Liver (tissue), 9 donors: ENCODE measurements around the gene PRPF6. TPM values are rescaled to one million over a fixed set of nuclear protein-coding genes. Genes with fewer than 3 reads are reported as not detected.

Experiments used
- DNase-seq: peaks from one replicate; pipeline ENCODE4 v3.0.0-alpha.2; 2017; ENCODE audit warnings: low spot score
- H3K27ac ChIP-seq, 2 donors: one replicate each; pipeline ENCODE4 v1.7.0; 2013; ENCODE audit warnings: inconsistent platforms in 2 of 2, low read length in 2 of 2, control low read depth in 1 of 2, low read depth in 1 of 2, mild to moderate bottlenecking in 1 of 2
- H3K27me3 ChIP-seq, 4 donors: one replicate each; pipeline versions ENCODE4 v1.6.1 to v1.7.0; 2013; ENCODE audit warnings: low read length in 3 of 4, inconsistent platforms in 1 of 4, mild to moderate bottlenecking in 1 of 4, moderate library complexity in 1 of 4; ENCODE audit not compliant: control insufficient read depth in 4 of 4, insufficient read depth in 4 of 4
- H3K36me3 ChIP-seq, 4 donors: one replicate each; pipeline versions ENCODE4 v1.6.1 to v1.7.0; 2013; ENCODE audit warnings: low read length in 3 of 4, mild to moderate bottlenecking in 3 of 4, low read depth in 1 of 4, moderate library complexity in 1 of 4; ENCODE audit not compliant: control insufficient read depth in 4 of 4, insufficient read depth in 3 of 4
- H3K4me1 ChIP-seq, 4 donors: one replicate each; pipeline versions ENCODE4 v1.6.1 to v1.7.0; 2013; ENCODE audit warnings: low read length in 3 of 4, mild to moderate bottlenecking in 3 of 4, moderate library complexity in 1 of 4; ENCODE audit not compliant: control insufficient read depth in 4 of 4, insufficient read depth in 4 of 4
- H3K4me3 ChIP-seq, 3 donors: one replicate each; pipeline versions ENCODE4 v1.6.1 to v1.7.0; 2013; ENCODE audit warnings: low read length in 3 of 3, control low read depth in 1 of 3, low read depth in 1 of 3, mild to moderate bottlenecking in 1 of 3
- H3K9ac ChIP-seq, 2 donors: one replicate each; pipeline ENCODE4 v1.7.0; 2013; ENCODE audit warnings: low read length in 2 of 2, mild to moderate bottlenecking in 2 of 2, moderate library complexity in 2 of 2, control low read depth in 1 of 2, low read depth in 1 of 2
- H3K9me3 ChIP-seq, 4 donors: one replicate each; pipeline versions ENCODE4 v1.6.1 to v1.7.0; 2013; ENCODE audit warnings: low read length in 3 of 4; ENCODE audit not compliant: control insufficient read depth in 4 of 4
- ATF3 ChIP-seq: IDR thresholded peaks from 2 replicates; pipeline ENCODE4 v1.6.1; 2016; ENCODE audit warnings: antibody characterized with exemption
- CTCF ChIP-seq: fragments of 150-350 bp; IDR thresholded peaks from 2 replicates; pipeline ENCODE4 v1.5.1; 2017; ENCODE audit warnings: improper control_type of control experiment, low read depth, low read length; ENCODE audit not compliant: missing input control
- FOXA2 ChIP-seq: IDR thresholded peaks from 2 replicates; pipeline ENCODE4 v1.6.1; 2016; ENCODE audit warnings: antibody characterized with exemption
- GABPA ChIP-seq, 2 donors: IDR thresholded peaks in 1 of 2; conservative IDR thresholded peaks in 1 of 2; 2 replicates each; pipeline ENCODE4 v1.6.1; 2016; ENCODE audit warnings: antibody characterized with exemption in 2 of 2, mild to moderate bottlenecking in 1 of 2, moderate library complexity in 1 of 2
- HNF4A ChIP-seq, 2 donors: conservative IDR thresholded peaks; 2 replicates each; pipeline ENCODE4 v1.6.1; 2016; ENCODE audit warnings: antibody characterized with exemption in 2 of 2, mild to moderate bottlenecking in 2 of 2
- JUND ChIP-seq, 2 donors: IDR thresholded peaks; 2 replicates each; pipeline ENCODE4 v1.6.1; 2016; ENCODE audit warnings: antibody characterized with exemption in 2 of 2
- MAX ChIP-seq: IDR thresholded peaks from 2 replicates; pipeline ENCODE4 v1.6.1; 2016; ENCODE audit warnings: antibody characterized with exemption
- NR2F2 ChIP-seq: IDR thresholded peaks from 2 replicates; pipeline ENCODE4 v1.6.1; 2016; ENCODE audit warnings: antibody characterized with exemption
- RAD21 ChIP-seq, 2 donors: IDR thresholded peaks; 2 replicates each; pipeline ENCODE4 v1.6.1; 2016; ENCODE audit warnings: antibody characterized with exemption in 2 of 2, mild to moderate bottlenecking in 2 of 2
- REST ChIP-seq: IDR thresholded peaks from 2 replicates; pipeline ENCODE4 v1.6.1; 2016; ENCODE audit warnings: antibody characterized with exemption, mild to moderate bottlenecking
- RXRA ChIP-seq, 2 donors: IDR thresholded peaks; 2 replicates each; pipeline ENCODE4 v1.6.1; 2017 to 2018; ENCODE audit warnings: antibody characterized with exemption in 2 of 2, mild to moderate bottlenecking in 1 of 2
- YY1 ChIP-seq: IDR thresholded peaks from 2 replicates; pipeline ENCODE4 v1.6.1; 2016; ENCODE audit warnings: antibody characterized with exemption, mild to moderate bottlenecking
- ZBTB33 ChIP-seq: IDR thresholded peaks from 2 replicates; pipeline ENCODE4 v1.6.1; 2016; ENCODE audit warnings: antibody characterized with exemption
- WGBS: extraction: QIAGEN DNeasy Blood & Tissue Kit; methylation state at CpG from one replicate; pipeline ENCODE4 v1.1.7; 2013; 5-methylcytosine and 5-hydroxymethylcytosine counted together
- polyA plus RNA-seq, 2 donors: library from polyadenylated mRNA; stranded (reverse) in 1 of 2; unstranded in 1 of 2; fragments of 200-250 nt in 1 of 2; fragments of >200 nt in 1 of 2; fragmentation: Nextera tagmentation in 1 of 2; extraction: Ambion mirVana in 1 of 2; gene quantifications; one replicate each; pipeline versions ENCODE4 v1.2.1 to v1.2.3, GENCODE V29; 2013 to 2015
- total RNA-seq, 2 donors: library from RNA; depleted of rRNA; stranded (reverse); fragments of >200 nt; gene quantifications; one replicate each; pipeline ENCODE4 v1.2.3, GENCODE V29; 2014
- donor health status: healthy.
- donor health status: healthy.
- donor health status: healthy.
- donor health status: healthy.
- donor health status: healthy.

PRPF6 gene
- total and polyA plus RNA-seq, 4 donors = 16.3 to 24.9 (median 23.1) TPM

GRCh38 chr20:63950701-63951397, 30.1 kb upstream of the PRPF6 start:
- Histone ChIP-seq H3K27ac (peak overlapping the region in 1 of 2 donors; percentile 12), H3K4me3 (no peak overlapping the region), H3K36me3 (peaks cover 0 to 3% (median 0%) of the 10 kb centered on the region in 4 donors), H3K9ac (no peak overlapping the region), H3K4me1 (peaks cover 24 to 77% (median 64%) of the 10 kb centered on the region in 4 donors), H3K27me3 (no peaks in the 10 kb centered on the region), H3K9me3 (no peaks in the 10 kb centered on the region)
- DNase-seq = no peak
- 82% methylated on average over 20 of the region's 20 CpGs for WGBS
- TF ChIP-seq RAD21 (IDR thresholded peaks at IDR 0.05) = no peak
- no peak for TF ChIP-seq MAX
- no peak for TF ChIP-seq REST
- no peak for TF ChIP-seq ZBTB33
- no peak for TF ChIP-seq YY1

- peaks cover 0 to 2% (median 0%) of the 10 kb centered on the region in 4 donors for H3K36me3 ChIP-seq
- H3K9ac ChIP-seq = no peak overlapping the region
- H3K4me1 ChIP-seq = peaks cover 24 to 79% (median 66%) of the 10 kb centered on the region in 4 donors
- H3K27me3 ChIP-seq = no peaks in the 10 kb centered on the region
- TF ChIP-seq ATF3 (no peak), HNF4A (conservative IDR thresholded peaks at IDR 0.05) (peak in 1 of 2 donors; percentile 55), JUND (IDR thresholded peaks at IDR 0.05) (no peak), ZBTB33 (no peak), FOXA2 (no peak), REST (no peak), MAX (no peak), RXRA (IDR thresholded peaks at IDR 0.05) (peak in 1 of 2 donors; percentile 25), NR2F2 (no peak), CTCF (no peak), RAD21 (IDR thresholded peaks at IDR 0.05) (no peak), GABPA (IDR thresholded peaks at IDR 0.05 in 1 of 2, conservative IDR thresholded peaks at IDR 0.05 in 1 of 2) (no peak)
- DNase-seq = no peak
- no peak overlapping the region for H3K4me3 ChIP-seq
- WGBS = 60% methylated on average over 17 of the region's 17 CpGs
- H3K27ac ChIP-seq = peak overlapping the region in 1 of 2 donors; percentile 39
- no peaks in the 10 kb centered on the region for H3K9me3 ChIP-seq
Observed at GRCh38 chr20:63951398-63952209, 29.3 kb upstream of the PRPF6 start.
